ENCODE data around the gene PDE4A. TPM values are rescaled to one million over a fixed set of nuclear protein-coding genes. Genes with fewer than 3 reads are reported as not detected.

PDE4A gene
- total RNA-seq, 1 donor from 2014 or later = 20.0 TPM

GRCh38 chr19:10412257-10412977, 7.9 kb upstream of the PDE4A start:
- intact Hi-C loops (cut with micrococcal nuclease) = no loop called here
- Histone ChIP-seq H3K27me3 (ENCODE audit: low read depth) (peaks cover 31% of the 10 kb centered on the region), H3K9me3 (replicated peaks) (no peaks in the 10 kb centered on the region), H3K4me3 (no peak overlapping the region), H3K4me1 (peaks cover 27% of the 10 kb centered on the region), H3K36me3 (no peaks in the 10 kb centered on the region), H3K27ac (replicated peaks) (peak overlapping the region; percentile 25)
- DNase-seq = no peak
- no peak for TF ChIP-seq CTCF (IDR thresholded peaks at IDR 0.05; ENCODE audit: borderline replicate concordance)

GRCh38 chr19:10416083-10416379, 4.3 kb upstream of the PDE4A start:
- intact Hi-C loops (cut with micrococcal nuclease) = no loop called here
- no peaks in the 10 kb centered on the region for H3K36me3 ChIP-seq
- H3K4me3 ChIP-seq = peak overlapping the region; percentile 72
- peaks cover 51% of the 10 kb centered on the region for H3K27me3 ChIP-seq (ENCODE audit: low read depth)
- peak overlapping the region; percentile 37 for H3K27ac ChIP-seq (replicated peaks)
- no peak for DNase-seq
- no peaks in the 10 kb centered on the region for H3K9me3 ChIP-seq (replicated peaks)
- H3K4me1 ChIP-seq = peaks cover 52% of the 10 kb centered on the region
- TF ChIP-seq CTCF (IDR thresholded peaks at IDR 0.05; ENCODE audit: borderline replicate concordance) = no peak

GRCh38 chr19:10416380-10417257, 3.7 kb upstream of the PDE4A start:
- Histone ChIP-seq H3K4me1 (peaks cover 57% of the 10 kb centered on the region), H3K27me3 (ENCODE audit: low read depth) (peaks cover 57% of the 10 kb centered on the region)

GRCh38 chr19:10417541-10418234, 2.6 kb upstream of the PDE4A start:
- Histone ChIP-seq H3K4me1 (peaks cover 47% of the 10 kb centered on the region), H3K9me3 (replicated peaks) (no peaks in the 10 kb centered on the region), H3K27ac (replicated peaks) (no peak overlapping the region), H3K4me3 (no peak overlapping the region), H3K36me3 (no peaks in the 10 kb centered on the region), H3K27me3 (ENCODE audit: low read depth) (peaks cover 68% of the 10 kb centered on the region)
- no peak for TF ChIP-seq CTCF (IDR thresholded peaks at IDR 0.05; ENCODE audit: borderline replicate concordance)
- no peak for DNase-seq
- intact Hi-C loops (cut with micrococcal nuclease) = no loop called here

More at GRCh38 chr19:10416380-10417257, 3.7 kb upstream of the PDE4A start:
- Histone ChIP-seq H3K27ac (replicated peaks) (peak overlapping the region; percentile 37), H3K4me3 (peak overlapping the region; percentile 72), H3K9me3 (replicated peaks) (no peaks in the 10 kb centered on the region), H3K36me3 (no peaks in the 10 kb centered on the region)
- TF ChIP-seq CTCF (IDR thresholded peaks at IDR 0.05; ENCODE audit: borderline replicate concordance) = peak; percentile 82
- intact Hi-C loops (cut with micrococcal nuclease) = no loop called here
- DNase-seq = peak; percentile 77

- TF ChIP-seq CTCF (IDR thresholded peaks at IDR 0.05; ENCODE audit: borderline replicate concordance) = no peak
- H3K36me3 ChIP-seq = no peaks in the 10 kb centered on the region
- no peak overlapping the region for H3K27ac ChIP-seq (replicated peaks)
- peaks cover 72% of the 10 kb centered on the region for H3K27me3 ChIP-seq (ENCODE audit: low read depth)
- no peaks in the 10 kb centered on the region for H3K9me3 ChIP-seq (replicated peaks)
- DNase-seq = no peak
- peaks cover 45% of the 10 kb centered on the region for H3K4me1 ChIP-seq
- H3K4me3 ChIP-seq = no peak overlapping the region
- intact Hi-C loops (cut with micrococcal nuclease) = no loop called here
These were observed 2.2 kb upstream of the PDE4A start for GRCh38 chr19:10418235-10418484.
